Measurements from ENCODE around the gene TJP1.
"Not testable (repeated sequence)": the region's sequence is repeated elsewhere in the genome, so short reads cannot be mapped to it uniquely, and the experiment has no call there.

The TJP1 gene

GRCh38 chr15:29795610-29796009 is 26.7 kb downstream of the TJP1 start:
- no peak for DNase-seq

GRCh38 chr15:29792426-29793159 is 29.7 kb downstream of the TJP1 start:
- no peak for DNase-seq

- no peak for DNase-seq
These were observed 31.7 kb downstream of the TJP1 start for GRCh38 chr15:29790607-29791006.

GRCh38 chr15:29789871-29790270 is 32.4 kb downstream of the TJP1 start:
- DNase-seq, result no peak

- DNase-seq, result no peak
These were observed 33.7 kb downstream of the TJP1 start for GRCh38 chr15:29788433-29789034.

- no peak for DNase-seq
These were observed 34.5 kb downstream of the TJP1 start for GRCh38 chr15:29787767-29788166.

GRCh38 chr15:29785642-29786041 is 36.6 kb downstream of the TJP1 start:
- DNase-seq, result no peak

- DNase-seq, result no peak
These were observed 37.1 kb downstream of the TJP1 start for GRCh38 chr15:29785136-29785535.

GRCh38 chr15:29784413-29784812 is 37.9 kb downstream of the TJP1 start:
- no peak for DNase-seq

GRCh38 chr15:29782816-29783215 is 39.5 kb downstream of the TJP1 start:
- DNase-seq, result not testable (repeated sequence)

- DNase-seq, result no peak
These were observed 43.9 kb downstream of the TJP1 start for GRCh38 chr15:29778382-29778781.

- DNase-seq, result no peak
These were observed 45.4 kb downstream of the TJP1 start for GRCh38 chr15:29776859-29777258.

GRCh38 chr15:29774900-29775299 is 47.4 kb downstream of the TJP1 start:
- no peak for DNase-seq

- no peak for DNase-seq
These were observed 48.5 kb downstream of the TJP1 start for GRCh38 chr15:29773816-29774215.

- no peak for DNase-seq
These were observed 49.3 kb downstream of the TJP1 start for GRCh38 chr15:29773000-29773399.

- DNase-seq, result no peak
These were observed 51.5 kb downstream of the TJP1 start for GRCh38 chr15:29770796-29771195.

GRCh38 chr15:29765898-29766527 is 56.3 kb downstream of the TJP1 start:
- no peak for DNase-seq

GRCh38 chr15:29765234-29765841 is 56.9 kb downstream of the TJP1 start:
- DNase-seq, result no peak

- DNase-seq, result no peak
These were observed 62.7 kb downstream of the TJP1 start for GRCh38 chr15:29759596-29759995.

GRCh38 chr15:29756358-29757267 is 65.7 kb downstream of the TJP1 start:
- DNase-seq, result no peak

- not testable (repeated sequence) for DNase-seq
These were observed 68.3 kb downstream of the TJP1 start for GRCh38 chr15:29754009-29754408.

- DNase-seq, result no peak
These were observed 68.8 kb downstream of the TJP1 start for GRCh38 chr15:29753506-29753905.

GRCh38 chr15:29750754-29751153 is 71.5 kb downstream of the TJP1 start:
- DNase-seq, result no peak

Data from NCI-H1048 (cell line).